Ishikawa (cell line): ENCODE results near the gene MN1.

Source experiments
- CEBPB ChIP-seq: IDR thresholded peaks from 2 replicates; pipeline ENCODE4 v1.6.1; 2012
- CREB1 ChIP-seq: IDR thresholded peaks from 2 replicates; pipeline ENCODE4 v1.6.1; 2012; ENCODE audit warnings: low read depth
- EGR1 ChIP-seq: IDR thresholded peaks from 2 replicates; pipeline ENCODE4 v1.6.1; 2012
- EP300 ChIP-seq: IDR thresholded peaks from 2 replicates; pipeline ENCODE4 v1.6.1; 2012; ENCODE audit warnings: borderline replicate concordance
- FOXM1 ChIP-seq: IDR thresholded peaks from 2 replicates; pipeline ENCODE4 v1.6.1; 2012; ENCODE audit warnings: low read depth, borderline replicate concordance
- NFIC ChIP-seq: IDR thresholded peaks from 2 replicates; pipeline ENCODE4 v1.6.1; 2012
- RAD21 ChIP-seq: IDR thresholded peaks from 2 replicates; pipeline ENCODE4 v1.6.1; 2012; ENCODE audit warnings: low read depth
- TAF1 ChIP-seq: IDR thresholded peaks from 2 replicates; pipeline ENCODE4 v1.6.1; 2012; ENCODE audit warnings: low read depth, mild to moderate bottlenecking
- TCF12 ChIP-seq: IDR thresholded peaks from 2 replicates; pipeline ENCODE4 v1.6.1; 2012; ENCODE audit warnings: low read depth
- TEAD4 ChIP-seq: IDR thresholded peaks from 2 replicates; pipeline ENCODE4 v1.6.1; 2012
- USF1 ChIP-seq: IDR thresholded peaks from 2 replicates; pipeline ENCODE4 v1.6.1; 2012
- YY1 ChIP-seq: IDR thresholded peaks from 2 replicates; pipeline ENCODE4 v1.6.1; 2012; ENCODE audit warnings: low read depth
- ZBTB7A ChIP-seq: IDR thresholded peaks from 2 replicates; pipeline ENCODE4 v1.6.1; 2012; ENCODE audit warnings: low read depth
- TF ChIP-seq, protein P1 (sequence below): IDR thresholded peaks from 2 replicates; pipeline ENCODE4 v1.6.1; 2012
- TF ChIP-seq, protein P2 (sequence below): IDR thresholded peaks from 2 replicates; pipeline ENCODE4 v1.6.1; 2012; ENCODE audit warnings: low read depth, mild to moderate bottlenecking

Gene MN1

GRCh38 chr22:27717094-27717493 lies 84.5 kb downstream of the MN1 start:
- TF ChIP-seq TAF1 (no peak), NFIC (no peak), YY1 (no peak), EGR1 (no peak), CREB1 (no peak), RAD21 (no peak), CEBPB (no peak), ZBTB7A (no peak), FOXM1 (no peak), USF1 (no peak), TCF12 (no peak), TEAD4 (no peak), EP300 (no peak)
- TF ChIP-seq, protein P1, sequence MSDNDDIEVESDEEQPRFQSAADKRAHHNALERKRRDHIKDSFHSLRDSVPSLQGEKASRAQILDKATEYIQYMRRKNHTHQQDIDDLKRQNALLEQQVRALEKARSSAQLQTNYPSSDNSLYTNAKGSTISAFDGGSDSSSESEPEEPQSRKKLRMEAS = no peak
- TF ChIP-seq, protein P2, sequence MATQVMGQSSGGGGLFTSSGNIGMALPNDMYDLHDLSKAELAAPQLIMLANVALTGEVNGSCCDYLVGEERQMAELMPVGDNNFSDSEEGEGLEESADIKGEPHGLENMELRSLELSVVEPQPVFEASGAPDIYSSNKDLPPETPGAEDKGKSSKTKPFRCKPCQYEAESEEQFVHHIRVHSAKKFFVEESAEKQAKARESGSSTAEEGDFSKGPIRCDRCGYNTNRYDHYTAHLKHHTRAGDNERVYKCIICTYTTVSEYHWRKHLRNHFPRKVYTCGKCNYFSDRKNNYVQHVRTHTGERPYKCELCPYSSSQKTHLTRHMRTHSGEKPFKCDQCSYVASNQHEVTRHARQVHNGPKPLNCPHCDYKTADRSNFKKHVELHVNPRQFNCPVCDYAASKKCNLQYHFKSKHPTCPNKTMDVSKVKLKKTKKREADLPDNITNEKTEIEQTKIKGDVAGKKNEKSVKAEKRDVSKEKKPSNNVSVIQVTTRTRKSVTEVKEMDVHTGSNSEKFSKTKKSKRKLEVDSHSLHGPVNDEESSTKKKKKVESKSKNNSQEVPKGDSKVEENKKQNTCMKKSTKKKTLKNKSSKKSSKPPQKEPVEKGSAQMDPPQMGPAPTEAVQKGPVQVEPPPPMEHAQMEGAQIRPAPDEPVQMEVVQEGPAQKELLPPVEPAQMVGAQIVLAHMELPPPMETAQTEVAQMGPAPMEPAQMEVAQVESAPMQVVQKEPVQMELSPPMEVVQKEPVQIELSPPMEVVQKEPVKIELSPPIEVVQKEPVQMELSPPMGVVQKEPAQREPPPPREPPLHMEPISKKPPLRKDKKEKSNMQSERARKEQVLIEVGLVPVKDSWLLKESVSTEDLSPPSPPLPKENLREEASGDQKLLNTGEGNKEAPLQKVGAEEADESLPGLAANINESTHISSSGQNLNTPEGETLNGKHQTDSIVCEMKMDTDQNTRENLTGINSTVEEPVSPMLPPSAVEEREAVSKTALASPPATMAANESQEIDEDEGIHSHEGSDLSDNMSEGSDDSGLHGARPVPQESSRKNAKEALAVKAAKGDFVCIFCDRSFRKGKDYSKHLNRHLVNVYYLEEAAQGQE = no peak

- no peak for TF ChIP-seq RAD21
- no peak for TF ChIP-seq EGR1
- no peak for TF ChIP-seq CEBPB
- no peak for TF ChIP-seq USF1
These were observed 85.5 kb downstream of the MN1 start for GRCh38 chr22:27716074-27716473.

DNA sequence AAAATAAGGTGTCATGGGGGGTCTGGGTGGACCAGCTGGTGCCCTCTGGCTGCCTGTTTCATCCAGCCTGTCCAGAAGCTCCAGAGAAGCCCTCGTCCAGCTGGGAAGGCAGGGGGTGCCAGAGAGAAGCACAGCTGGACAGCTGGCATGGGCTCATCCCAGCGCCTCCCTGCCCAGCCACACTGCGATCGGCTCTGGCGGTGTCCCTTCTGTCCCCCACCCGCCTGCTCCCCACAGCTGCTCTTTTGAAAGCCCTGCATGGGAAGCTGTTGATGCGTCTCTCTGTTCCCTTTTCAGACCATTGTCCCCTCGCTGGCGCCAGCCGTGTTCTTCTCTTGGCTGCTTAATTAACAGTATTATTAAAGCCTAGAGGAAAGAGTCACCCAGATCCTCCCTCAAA lies 86.5 kb downstream of the MN1 start:
- TF ChIP-seq EP300 (no peak), FOXM1 (no peak), TAF1 (no peak), EGR1 (no peak), YY1 (no peak), TCF12 (no peak)
- TF ChIP-seq, protein P1 = no peak

GRCh38 chr22:27714068-27714467 lies 87.5 kb downstream of the MN1 start:
- TF ChIP-seq, protein P1 = no peak
- TF ChIP-seq RAD21 (no peak), USF1 (no peak), NFIC (no peak), TEAD4 (no peak), FOXM1 (no peak), TAF1 (no peak), EGR1 (no peak), YY1 (no peak)
- TF ChIP-seq, protein P2 = no peak

DNA sequence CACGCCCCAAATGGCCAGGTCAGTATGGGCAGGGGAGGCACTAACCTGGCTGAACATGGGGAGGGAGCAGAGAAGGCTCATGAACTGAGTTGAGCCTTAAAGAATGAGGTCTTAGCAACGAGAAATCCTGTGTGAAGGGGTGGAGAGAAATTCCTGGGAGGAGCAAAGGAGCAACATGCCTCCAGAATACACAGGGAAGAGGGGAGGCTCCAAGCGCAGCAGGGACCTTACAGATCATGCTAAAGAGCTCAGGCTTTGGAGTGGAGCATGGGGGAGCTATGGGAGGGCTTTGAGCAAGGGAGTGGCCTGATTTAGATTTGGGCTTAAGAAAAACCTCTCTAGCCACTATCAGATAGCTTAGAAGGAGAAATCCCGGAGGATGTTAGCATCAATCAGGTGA lies 88.1 kb downstream of the MN1 start:
- TF ChIP-seq CEBPB (no peak), YY1 (no peak), EGR1 (no peak), TCF12 (no peak), USF1 (no peak), CREB1 (no peak), EP300 (no peak), FOXM1 (no peak), TAF1 (no peak), RAD21 (no peak), TEAD4 (no peak), ZBTB7A (no peak), NFIC (no peak)
- TF ChIP-seq, protein P1 = no peak
- TF ChIP-seq, protein P2 = no peak
